Measurements from ENCODE around the gene COBLL1.

DNA sequence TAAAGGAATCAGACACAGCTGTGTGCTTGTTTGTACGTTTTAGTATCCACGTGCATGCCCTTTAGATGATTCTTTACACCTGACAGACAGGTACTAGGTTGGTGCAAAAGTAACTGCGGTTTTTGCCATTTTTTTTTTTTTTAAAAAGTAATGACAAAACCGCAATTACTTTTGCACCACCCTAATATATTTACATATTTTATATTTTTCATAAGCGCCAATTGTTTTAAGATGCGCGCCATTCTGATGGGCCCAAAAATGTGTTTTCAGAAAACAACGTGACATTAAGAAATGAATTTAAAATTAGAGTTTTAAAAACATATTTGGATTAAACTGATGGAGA is 972 bp upstream of the COBLL1 start:
- no peak for TF ChIP-seq POLR2A (IDR thresholded peaks at IDR 0.05; ENCODE audit: low read depth, low read length)
- no peak for TF ChIP-seq TAF1 (IDR thresholded peaks at IDR 0.05; ENCODE audit: borderline replicate concordance, low read depth, low read length)

All from GM12892 (cell line).